ENCODE measurements around the gene TBCD. TPM values are rescaled to one million over a fixed set of nuclear protein-coding genes. Genes with fewer than 3 reads are reported as not detected.

Gene TBCD
- total RNA-seq, 2 experiments from 2014 or later = 87.8 to 145 TPM

GRCh38 chr17:82820278-82821251 lies 68.7 kb downstream of the TBCD start:
- H3K9me2 ChIP-seq (ENCODE audit: insufficient read depth, low read length) = no peaks in the 10 kb centered on the region
- no peaks in the 10 kb centered on the region for H4K20me1 ChIP-seq (ENCODE audit: insufficient read depth, low read length)
- no peak overlapping the region for H3K4me2 ChIP-seq (ENCODE audit: low read length)
- no TSS peak for BruUV-seq (replicated peaks)
- H2AFZ ChIP-seq (ENCODE audit: low read length) = no peak overlapping the region
- CTCF ChIA-PET (ENCODE audit: unreplicated experiment) = interaction anchor here (0.5 kb wide), 1 partner anchor 23 kb away, joined by 11 read pairs; no protein-coding TSS in a partner anchor
- peak; percentile 30 for DNase-seq (ENCODE audit: low spot score)
- no peaks in the 10 kb centered on the region for H3K79me2 ChIP-seq (ENCODE audit: insufficient read depth, low read depth, low read length)
- H3K4me3 ChIP-seq (ENCODE audit: low read depth, low read length, poor library complexity, severe bottlenecking) = no peak overlapping the region
- intact Hi-C loops (cut with micrococcal nuclease; ENCODE audit: unreplicated experiment) = no loop called here
- H3K4me1 ChIP-seq (ENCODE audit: insufficient read depth, low read length, poor library complexity, severe bottlenecking) = peaks cover 5% of the 10 kb centered on the region
- POLR2A ChIA-PET = interaction anchor here (0.6 to 1.7 kb wide), 3 partner anchors 23 to 180 kb away, joined by 3 to 6 read pairs (median 5); no protein-coding TSS in a partner anchor
- H3K27ac ChIP-seq (ENCODE audit: low read depth, low read length, poor library complexity, severe bottlenecking) = no peak overlapping the region
- TF ChIP-seq EZH2phosphoT487 (IDR thresholded peaks at IDR 0.05; ENCODE audit: borderline replicate concordance, low read depth, low read length) (no peak), CTCF (conservative IDR thresholded peaks at IDR 0.05; ENCODE audit: low read length) (no peak)
- peaks cover 76% of the 10 kb centered on the region for H3K36me3 ChIP-seq (ENCODE audit: insufficient read depth, low read length)
- H3K9me3 ChIP-seq (ENCODE audit: low read length) = peaks cover 7% of the 10 kb centered on the region; the same call in 1 of the 2 replicates

GRCh38 chr17:82821554-82821953 lies 69.7 kb downstream of the TBCD start:
- Histone ChIP-seq H3K4me2 (ENCODE audit: low read length) (no peak overlapping the region), H3K36me3 (ENCODE audit: insufficient read depth, low read length) (peaks cover 71% of the 10 kb centered on the region), H4K20me1 (ENCODE audit: insufficient read depth, low read length) (no peaks in the 10 kb centered on the region), H3K9me3 (ENCODE audit: low read length) (peaks cover 7% of the 10 kb centered on the region; the same call in 1 of the 2 replicates), H3K79me2 (ENCODE audit: insufficient read depth, low read depth, low read length) (no peaks in the 10 kb centered on the region), H3K27ac (ENCODE audit: low read depth, low read length, poor library complexity, severe bottlenecking) (no peak overlapping the region), H3K4me3 (ENCODE audit: low read depth, low read length, poor library complexity, severe bottlenecking) (no peak overlapping the region), H3K9me2 (ENCODE audit: insufficient read depth, low read length) (no peaks in the 10 kb centered on the region), H3K4me1 (ENCODE audit: insufficient read depth, low read length, poor library complexity, severe bottlenecking) (peaks cover 5% of the 10 kb centered on the region), H2AFZ (ENCODE audit: low read length) (no peak overlapping the region)
- CTCF ChIA-PET (ENCODE audit: unreplicated experiment) = no interaction called here
- BruUV-seq (replicated peaks) = no TSS peak
- no peak for DNase-seq (ENCODE audit: low spot score)
- intact Hi-C loops (cut with micrococcal nuclease; ENCODE audit: unreplicated experiment) = no loop called here
- TF ChIP-seq CTCF (conservative IDR thresholded peaks at IDR 0.05; ENCODE audit: low read length) = no peak
- no peak for TF ChIP-seq EZH2phosphoT487 (IDR thresholded peaks at IDR 0.05; ENCODE audit: borderline replicate concordance, low read depth, low read length)
- POLR2A ChIA-PET = interaction anchor here (1.7 kb wide), 1 partner anchor 22 kb away, joined by 5 read pairs; no protein-coding TSS in a partner anchor

GRCh38 chr17:82822281-82822680 lies 70.4 kb downstream of the TBCD start:
- no peaks in the 10 kb centered on the region for H3K9me2 ChIP-seq (ENCODE audit: insufficient read depth, low read length)
- no peak for TF ChIP-seq EZH2phosphoT487 (IDR thresholded peaks at IDR 0.05; ENCODE audit: borderline replicate concordance, low read depth, low read length)
- no peak for TF ChIP-seq CTCF (conservative IDR thresholded peaks at IDR 0.05; ENCODE audit: low read length)
- no peak for DNase-seq (ENCODE audit: low spot score)
- peaks cover 7% of the 10 kb centered on the region; the same call in 1 of the 2 replicates for H3K9me3 ChIP-seq (ENCODE audit: low read length)
- no peak overlapping the region for H2AFZ ChIP-seq (ENCODE audit: low read length)
- H4K20me1 ChIP-seq (ENCODE audit: insufficient read depth, low read length) = no peaks in the 10 kb centered on the region
- intact Hi-C loops (cut with micrococcal nuclease; ENCODE audit: unreplicated experiment) = no loop called here
- POLR2A ChIA-PET = no interaction called here
- no peak overlapping the region for H3K4me2 ChIP-seq (ENCODE audit: low read length)
- no TSS peak for BruUV-seq (replicated peaks)
- CTCF ChIA-PET (ENCODE audit: unreplicated experiment) = no interaction called here
- peaks cover 71% of the 10 kb centered on the region for H3K36me3 ChIP-seq (ENCODE audit: insufficient read depth, low read length)
- H3K4me3 ChIP-seq (ENCODE audit: low read depth, low read length, poor library complexity, severe bottlenecking) = no peak overlapping the region
- H3K27ac ChIP-seq (ENCODE audit: low read depth, low read length, poor library complexity, severe bottlenecking) = no peak overlapping the region
- peaks cover 5% of the 10 kb centered on the region for H3K4me1 ChIP-seq (ENCODE audit: insufficient read depth, low read length, poor library complexity, severe bottlenecking)
- no peaks in the 10 kb centered on the region for H3K79me2 ChIP-seq (ENCODE audit: insufficient read depth, low read depth, low read length)

Data from OCI-LY7 (cell line).